ENCODE measurements around the gene PHLPP1. TPM values are rescaled to one million over a fixed set of nuclear protein-coding genes. Genes with fewer than 3 reads are reported as not detected.

Gene PHLPP1
- total RNA-seq, 2 donors from 2014 or later: 8.6 to 20.8 TPM

DNA sequence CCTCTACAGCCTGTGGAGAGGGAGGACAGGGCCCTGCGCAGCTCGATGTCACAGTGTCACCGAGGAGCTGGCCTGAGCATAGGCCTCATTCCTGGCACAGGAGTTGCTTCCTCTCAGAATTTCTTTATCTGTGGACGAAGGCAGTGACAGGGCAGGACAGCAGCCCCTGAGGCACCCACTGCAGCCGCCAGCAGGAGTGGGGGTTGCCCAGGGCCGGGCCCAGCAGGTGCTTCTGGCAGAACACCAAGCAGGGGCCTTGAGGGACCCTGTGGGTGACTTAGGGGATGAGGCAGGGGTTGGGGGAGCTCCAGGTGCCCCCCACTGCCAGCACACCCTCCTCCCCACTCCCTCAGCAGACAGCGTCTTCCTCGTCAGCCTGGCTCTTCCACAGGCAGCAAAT lies 290.0 kb downstream of the PHLPP1 start:
- Histone ChIP-seq H3K9me3 (no peaks in the 10 kb centered on the region), H3K36me3 (replicated peaks in 1 of 2; ENCODE audit: insufficient read depth in 1 of 2, low read depth in 2 of 2) (no peaks in the 10 kb centered on the region), H3K4me1 (peaks cover 4% of the 10 kb centered on the region), H3K4me3 (no peak overlapping the region), H3K27ac (no peak overlapping the region), H3K27me3 (no peaks in the 10 kb centered on the region)
- TF ChIP-seq POLR2A (IDR thresholded peaks at IDR 0.05): no peak
- TF ChIP-seq, protein P1, sequence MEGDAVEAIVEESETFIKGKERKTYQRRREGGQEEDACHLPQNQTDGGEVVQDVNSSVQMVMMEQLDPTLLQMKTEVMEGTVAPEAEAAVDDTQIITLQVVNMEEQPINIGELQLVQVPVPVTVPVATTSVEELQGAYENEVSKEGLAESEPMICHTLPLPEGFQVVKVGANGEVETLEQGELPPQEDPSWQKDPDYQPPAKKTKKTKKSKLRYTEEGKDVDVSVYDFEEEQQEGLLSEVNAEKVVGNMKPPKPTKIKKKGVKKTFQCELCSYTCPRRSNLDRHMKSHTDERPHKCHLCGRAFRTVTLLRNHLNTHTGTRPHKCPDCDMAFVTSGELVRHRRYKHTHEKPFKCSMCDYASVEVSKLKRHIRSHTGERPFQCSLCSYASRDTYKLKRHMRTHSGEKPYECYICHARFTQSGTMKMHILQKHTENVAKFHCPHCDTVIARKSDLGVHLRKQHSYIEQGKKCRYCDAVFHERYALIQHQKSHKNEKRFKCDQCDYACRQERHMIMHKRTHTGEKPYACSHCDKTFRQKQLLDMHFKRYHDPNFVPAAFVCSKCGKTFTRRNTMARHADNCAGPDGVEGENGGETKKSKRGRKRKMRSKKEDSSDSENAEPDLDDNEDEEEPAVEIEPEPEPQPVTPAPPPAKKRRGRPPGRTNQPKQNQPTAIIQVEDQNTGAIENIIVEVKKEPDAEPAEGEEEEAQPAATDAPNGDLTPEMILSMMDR (IDR thresholded peaks at IDR 0.05): no peak
- 72 to 83% methylated on average over 5 to 8 of the region's 8 CpGs for WGBS, 2 donors
- intact Hi-C loops (cut with DNase I): no loop called here
- ATAC-seq (no peak), DNase-seq (no peak)

DNA sequence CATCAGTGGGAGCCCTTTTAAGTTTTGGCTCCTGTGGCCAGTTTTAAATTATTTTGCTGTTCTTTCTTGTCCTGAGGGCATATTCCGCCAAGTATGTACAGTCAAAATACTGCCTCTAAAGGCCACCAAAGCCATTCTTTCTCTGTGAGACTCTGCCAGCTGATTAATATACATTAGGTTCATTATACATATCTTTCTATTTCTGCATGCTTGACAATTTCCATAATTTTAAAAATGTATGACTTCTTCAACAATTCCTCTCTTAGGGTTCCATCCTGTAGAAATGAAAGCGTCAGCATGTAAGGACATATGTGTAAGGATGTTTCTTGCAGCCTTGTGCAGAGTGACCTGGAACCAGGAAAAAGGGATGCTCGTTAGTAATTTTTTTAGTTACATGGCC lies 291.9 kb downstream of the PHLPP1 start:
- no peaks in the 10 kb centered on the region for H3K36me3 ChIP-seq (replicated peaks in 1 of 2; ENCODE audit: insufficient read depth in 1 of 2, low read depth in 2 of 2)
- intact Hi-C loops (cut with DNase I): no loop called here
- no peak for DNase-seq
- no peak for ATAC-seq
- TF ChIP-seq POLR2A (IDR thresholded peaks at IDR 0.05): no peak
- TF ChIP-seq, protein P1 (IDR thresholded peaks at IDR 0.05): no peak
- no peaks in the 10 kb centered on the region for H3K27me3 ChIP-seq
- H3K27ac ChIP-seq: no peak overlapping the region
- H3K4me3 ChIP-seq: no peak overlapping the region
- peaks cover 4% of the 10 kb centered on the region for H3K4me1 ChIP-seq
- no peaks in the 10 kb centered on the region for H3K9me3 ChIP-seq
- 79 to 82% methylated on average over 3 of the region's 3 CpGs for WGBS, 2 donors

DNA sequence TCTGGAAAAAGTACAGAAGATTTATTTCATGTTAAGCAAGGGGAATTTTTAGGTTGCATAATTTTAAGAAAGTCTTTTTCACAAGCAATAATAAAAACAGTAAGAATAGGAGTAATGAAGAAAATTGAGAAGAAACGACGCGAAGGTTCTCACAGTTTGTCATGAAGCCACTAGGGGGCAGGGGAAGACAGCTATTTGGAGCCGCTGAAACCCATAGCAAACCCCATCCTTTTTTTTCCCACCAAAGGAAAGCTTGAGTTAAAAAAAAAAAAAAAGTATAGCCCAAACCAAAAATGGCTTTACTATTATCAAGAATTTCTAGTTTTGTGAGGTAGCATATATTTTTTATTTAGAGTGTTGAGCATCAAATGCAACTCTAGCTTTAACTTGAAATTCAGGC lies 300.9 kb downstream of the PHLPP1 start:
- peak; percentile 81 for ATAC-seq

DNA sequence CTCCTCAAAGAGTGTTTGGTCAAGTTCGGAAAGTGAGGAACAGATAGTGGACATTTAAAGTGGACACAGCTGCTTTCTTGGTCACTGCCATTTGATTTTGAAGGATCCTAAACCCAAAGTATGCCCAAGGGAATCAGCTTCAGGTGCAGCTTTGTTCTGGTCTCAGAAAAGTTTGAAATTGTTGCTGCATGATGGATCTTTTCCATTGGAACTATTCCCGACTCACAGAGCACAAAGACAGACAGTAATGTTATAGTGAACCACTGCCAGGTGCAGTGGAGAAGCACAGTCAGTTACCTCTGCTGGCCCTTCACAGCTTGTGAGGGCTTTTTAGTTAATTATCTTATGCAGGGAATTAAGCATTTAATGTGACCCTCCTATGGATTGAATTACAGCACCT lies 301.7 kb downstream of the PHLPP1 start:
- DNase-seq: no peak
- Histone ChIP-seq H3K36me3 (replicated peaks in 1 of 2; ENCODE audit: insufficient read depth in 1 of 2, low read depth in 2 of 2) (no peaks in the 10 kb centered on the region), H3K9me3 (no peaks in the 10 kb centered on the region), H3K27me3 (no peaks in the 10 kb centered on the region), H3K4me1 (no peaks in the 10 kb centered on the region), H3K4me3 (no peak overlapping the region), H3K27ac (no peak overlapping the region)
- intact Hi-C loops (cut with DNase I): loop anchor here (5.0 kb wide), 1 partner anchor 420 kb away; no protein-coding TSS in a partner anchor
- TF ChIP-seq POLR2A (IDR thresholded peaks at IDR 0.05): no peak
- TF ChIP-seq, protein P1 (IDR thresholded peaks at IDR 0.05): no peak
- ATAC-seq: no peak
- 21 to 26% methylated on average over 2 of the region's 2 CpGs for WGBS, 2 donors

More for the DNA sequence above, 300.9 kb downstream of the PHLPP1 start:
- Histone ChIP-seq H3K4me3 (no peak overlapping the region), H3K27me3 (no peaks in the 10 kb centered on the region), H3K36me3 (replicated peaks in 1 of 2; ENCODE audit: insufficient read depth in 1 of 2, low read depth in 2 of 2) (no peaks in the 10 kb centered on the region), H3K27ac (no peak overlapping the region), H3K9me3 (no peaks in the 10 kb centered on the region), H3K4me1 (no peaks in the 10 kb centered on the region)
- TF ChIP-seq POLR2A (IDR thresholded peaks at IDR 0.05): no peak
- TF ChIP-seq, protein P1 (IDR thresholded peaks at IDR 0.05): peak; percentile 47 to 84 (median 80)
- intact Hi-C loops (cut with DNase I): loop anchor here (5.0 kb wide), 1 partner anchor 421 kb away; no protein-coding TSS in a partner anchor
- peak; percentile 48 to 63 (median 55) for DNase-seq
- WGBS, 2 donors: 0% methylated on average over 4 of the region's 4 CpGs

DNA sequence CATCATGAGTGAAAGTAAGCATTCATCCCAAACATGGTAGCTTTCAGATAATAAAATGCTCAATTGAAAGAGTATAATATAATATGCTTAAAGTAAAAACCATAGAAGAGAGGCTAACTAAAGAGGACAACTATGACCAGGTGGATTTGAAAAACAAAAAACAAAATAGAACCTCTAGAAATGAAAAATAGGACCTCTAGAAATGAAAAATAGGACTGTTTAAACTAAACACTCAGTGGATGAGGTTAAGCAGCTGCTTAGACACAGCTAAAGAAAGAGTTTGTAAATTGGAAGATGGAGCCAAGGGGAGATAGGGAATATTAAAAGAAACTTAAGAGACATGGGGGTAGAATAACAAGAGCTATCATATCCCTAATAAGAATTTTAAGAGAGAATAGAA lies 302.6 kb downstream of the PHLPP1 start:
- TF ChIP-seq POLR2A (IDR thresholded peaks at IDR 0.05): no peak
- TF ChIP-seq, protein P1 (IDR thresholded peaks at IDR 0.05): no peak
- ATAC-seq: no peak
- intact Hi-C loops (cut with DNase I): loop anchor here (5.0 kb wide), 1 partner anchor 419 kb away; no protein-coding TSS in a partner anchor
- no peaks in the 10 kb centered on the region for H3K4me1 ChIP-seq
- H3K9me3 ChIP-seq: no peaks in the 10 kb centered on the region
- H3K27ac ChIP-seq: no peak overlapping the region
- no peak overlapping the region for H3K4me3 ChIP-seq
- no peaks in the 10 kb centered on the region for H3K36me3 ChIP-seq (replicated peaks in 1 of 2; ENCODE audit: insufficient read depth in 1 of 2, low read depth in 2 of 2)
- DNase-seq: no peak
- H3K27me3 ChIP-seq: no peaks in the 10 kb centered on the region
